ENCODE results near the gene CYB5B.

GRCh38 chr16:69419956-69420355 lies 4.5 kb upstream of the CYB5B start:
- TF ChIP-seq CTCF (IDR thresholded peaks at IDR 0.05; ENCODE audit: poor library complexity): no peak
- no peak for TF ChIP-seq EZH2phosphoT487 (IDR thresholded peaks at IDR 0.05; ENCODE audit: low read depth, severe bottlenecking, unreplicated experiment)
